Spinal cord (tissue), 10 donors: ENCODE data around the gene GABRE. TPM values are rescaled to one million over a fixed set of nuclear protein-coding genes. Genes with fewer than 3 reads are reported as not detected.

ENCODE experiments used
- DNase-seq, 6 donors: peaks; one replicate each; pipeline versions ENCODE4 v3.0.0 to v3.0.0-alpha.2; 2013 to 2015; ENCODE audit warnings: low spot score in 6 of 6, low read depth in 4 of 6
- H3K27ac ChIP-seq: one replicate; pipeline ENCODE4 v1.5.1; 2013; ENCODE audit warnings: low read depth, low read length, control low read depth
- H3K27me3 ChIP-seq: one replicate; pipeline ENCODE4 v1.6.1; 2013; ENCODE audit warnings: low read length; ENCODE audit not compliant: control insufficient read depth, insufficient read depth
- H3K36me3 ChIP-seq: one replicate; pipeline ENCODE4 v1.6.1; 2013; ENCODE audit warnings: low read length; ENCODE audit not compliant: control insufficient read depth, insufficient read depth
- H3K4me1 ChIP-seq: one replicate; pipeline ENCODE4 v1.6.1; 2013; ENCODE audit warnings: low read length; ENCODE audit not compliant: control insufficient read depth, insufficient read depth
- H3K4me3 ChIP-seq: one replicate; pipeline ENCODE4 v1.5.1; 2013; ENCODE audit warnings: low read depth, low read length, control low read depth
- H3K9me3 ChIP-seq: one replicate; pipeline ENCODE4 v1.6.1; 2013; ENCODE audit warnings: low read length; ENCODE audit not compliant: control insufficient read depth, insufficient read depth
- whole genome bisulfite sequencing: methylation state at CpG from one replicate; pipeline ENCODE4 v1.1.5; 2013; ENCODE audit warnings: missing lambda C conversion rate; ENCODE audit not compliant: insufficient coverage; 5-methylcytosine and 5-hydroxymethylcytosine counted together
- long read RNA-seq, 4 donors: transcript quantifications; one replicate each; lab custom pipeline, GENCODE V29; 2026
- polyA plus RNA-seq, 2 donors: library from polyadenylated mRNA; unstranded; fragments of 120-200 nt; gene quantifications; one replicate each; pipeline ENCODE4 v1.2.1, GENCODE V29; 2013; ENCODE audit not compliant: insufficient read length in 2 of 2
- total RNA-seq, 2 donors: library from RNA; depleted of rRNA in 1 of 2; stranded (reverse); fragments of 120-200 nt in 1 of 2; fragments of >200 nt in 1 of 2; gene quantifications; one replicate each; pipeline versions ENCODE4 v1.2.3 to v1.2.4, GENCODE V29; 2013 to 2014
- donor health status: healthy.

Gene GABRE
- total RNA-seq = 10 to 100 TPM; 17.2 to 23.4 TPM
- 10 to 100 TPM in 1 of 2 donors, 1 to 10 TPM in 1; 10.0 to 12.6 TPM for polyA plus RNA-seq
- long read RNA-seq, donor 1 = 0 reads
- long read RNA-seq, donor 2 = 0 reads
- long read RNA-seq, donor 3 = 0 reads
- long read RNA-seq, donor 4, full-length matches to known transcripts = 3 of 3 reads
- long read RNA-seq, donor 4, partial matches to known transcripts = 0 of 3 reads
- long read RNA-seq, donor 4, other reads (novel, unspliced or antisense) = 0 of 3 reads

DNA sequence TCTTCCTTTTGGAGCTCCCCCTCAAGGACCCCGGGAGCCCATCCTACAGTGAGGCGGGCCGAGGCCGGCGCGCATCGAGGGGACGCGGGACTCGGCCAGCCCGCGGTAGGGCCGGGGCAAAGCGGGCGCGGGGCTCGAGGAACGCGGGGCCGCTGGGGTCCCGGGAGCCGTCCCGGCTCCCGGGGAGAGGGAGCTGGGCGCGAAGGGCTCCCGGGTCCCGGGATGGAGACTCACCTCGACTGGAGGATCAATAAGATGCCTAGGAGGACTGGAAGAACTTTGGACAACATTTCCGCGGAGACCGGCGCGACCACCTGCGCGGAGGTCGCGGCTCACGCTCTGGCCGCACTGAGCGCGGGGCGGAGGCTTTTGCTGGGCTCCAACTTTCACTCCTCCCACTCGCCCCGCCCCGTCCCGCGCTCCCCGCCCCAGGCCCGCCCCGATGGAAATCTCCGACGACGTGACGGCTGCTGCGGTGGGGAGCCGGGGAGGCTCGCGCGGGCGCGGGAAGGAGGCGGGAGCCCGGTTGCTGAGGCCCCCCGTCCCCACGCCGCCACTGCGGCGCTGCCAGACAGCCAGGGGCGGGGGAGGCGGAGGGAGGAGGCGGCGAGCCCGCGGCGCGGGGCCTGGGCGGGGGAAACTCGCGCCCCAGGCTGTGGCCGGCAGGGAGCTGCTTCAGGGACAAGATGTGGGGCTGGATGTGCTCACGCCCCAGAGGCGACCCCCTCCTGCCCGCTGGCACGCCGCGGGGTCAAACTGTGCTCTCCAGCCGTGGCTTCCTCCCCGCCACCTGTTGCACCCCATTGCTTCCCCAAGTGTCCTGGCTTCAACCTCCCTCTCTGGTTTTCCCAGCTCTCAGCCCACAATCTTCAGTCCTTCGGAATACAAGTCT lies at the start of gene GABRE:
TSS of gene GABRE (minus strand) at position 341 of the 892 bp plus-strand sequence. CDS start at position 290, 51 bp downstream.
- DNase-seq = peak in 2 of 6 donors; percentile 10 to 54
- H3K27ac ChIP-seq = no peak within 1 kb of the TSS
- H3K27me3 ChIP-seq = peaks cover 15% of the 10 kb centered on the region
- 24% methylated on average over 78 of the region's 90 CpGs for WGBS
- H3K4me3 ChIP-seq = peak within 1 kb of the TSS; percentile 34
- H3K9me3 ChIP-seq = no peaks in the 10 kb centered on the region
- peaks cover 13% of the 10 kb centered on the region for H3K4me1 ChIP-seq
- H3K36me3 ChIP-seq = no peaks in the 10 kb centered on the region

GRCh38 chrX:152020888-152021287 lies 46.4 kb upstream of the GABRE start:
- H3K4me1 ChIP-seq = no peaks in the 10 kb centered on the region
- no peak for DNase-seq
- H3K9me3 ChIP-seq = no peaks in the 10 kb centered on the region
- WGBS = no CpG with 5 or more reads among the region's 3 CpGs
- no peaks in the 10 kb centered on the region for H3K27me3 ChIP-seq
- H3K27ac ChIP-seq = no peak overlapping the region
- no peaks in the 10 kb centered on the region for H3K36me3 ChIP-seq
- H3K4me3 ChIP-seq = no peak overlapping the region

DNA sequence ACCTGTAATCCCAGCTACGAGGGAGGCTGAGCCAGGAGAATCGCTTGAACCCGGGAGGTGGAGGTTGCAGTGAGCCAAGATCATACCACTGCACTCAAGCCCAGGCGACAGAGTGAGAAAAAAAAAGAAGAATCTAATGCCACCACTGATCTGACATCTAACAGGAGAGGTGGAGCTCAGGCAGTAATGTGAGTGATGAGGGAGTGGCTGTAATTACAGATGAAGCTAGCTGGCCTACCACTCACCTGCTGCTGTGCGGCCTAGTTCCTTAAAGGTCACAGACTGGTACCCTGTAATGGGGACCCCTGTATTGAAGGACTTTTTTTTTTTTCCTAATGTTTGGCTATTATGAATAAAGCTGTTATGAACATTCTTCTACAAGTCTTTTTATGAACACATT lies 25.3 kb upstream of the GABRE start:
- Histone ChIP-seq H3K4me1 (no peaks in the 10 kb centered on the region), H3K9me3 (no peaks in the 10 kb centered on the region), H3K27ac (no peak overlapping the region), H3K36me3 (no peaks in the 10 kb centered on the region), H3K27me3 (no peaks in the 10 kb centered on the region), H3K4me3 (no peak overlapping the region)
- no peak for DNase-seq
- 100% methylated on average over 2 of the region's 5 CpGs for WGBS

- H3K4me3 ChIP-seq = no peak overlapping the region
- no CpG with 5 or more reads among the region's 1 CpG for WGBS
- no peaks in the 10 kb centered on the region for H3K4me1 ChIP-seq
- DNase-seq = no peak
- H3K36me3 ChIP-seq = no peaks in the 10 kb centered on the region
- no peak overlapping the region for H3K27ac ChIP-seq
- H3K27me3 ChIP-seq = no peaks in the 10 kb centered on the region
- no peaks in the 10 kb centered on the region for H3K9me3 ChIP-seq
These were observed 23.1 kb upstream of the GABRE start for GRCh38 chrX:151997539-151997938.

- Histone ChIP-seq H3K4me1 (no peaks in the 10 kb centered on the region), H3K9me3 (no peaks in the 10 kb centered on the region), H3K27ac (no peak overlapping the region), H3K4me3 (no peak overlapping the region), H3K36me3 (no peaks in the 10 kb centered on the region), H3K27me3 (no peaks in the 10 kb centered on the region)
- DNase-seq = no peak
- 60% methylated on average over 2 of the region's 5 CpGs for WGBS
These were observed 21.9 kb upstream of the GABRE start for GRCh38 chrX:151996347-151996746.

DNA sequence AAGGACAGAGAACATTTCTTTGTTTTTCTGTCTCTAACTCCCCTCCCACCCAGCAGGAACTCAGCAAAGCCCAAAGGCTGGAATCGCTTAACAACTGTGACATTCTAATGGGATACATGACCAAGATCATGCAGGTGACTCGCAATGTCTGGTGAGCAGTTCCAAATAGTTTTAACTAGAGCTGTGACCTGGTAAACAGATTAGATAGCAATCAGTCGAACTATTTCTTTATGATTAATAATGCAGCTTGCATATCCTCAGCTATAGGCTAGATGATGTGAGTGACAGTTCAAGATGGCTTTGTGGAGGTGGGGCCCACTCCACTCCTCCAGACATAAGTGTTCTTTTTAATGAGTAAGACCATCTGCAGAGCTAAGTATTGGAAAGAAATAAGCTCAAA lies 20.0 kb upstream of the GABRE start:
- Histone ChIP-seq H3K36me3 (no peaks in the 10 kb centered on the region), H3K9me3 (no peaks in the 10 kb centered on the region), H3K4me1 (no peaks in the 10 kb centered on the region), H3K27ac (no peak overlapping the region), H3K4me3 (no peak overlapping the region), H3K27me3 (no peaks in the 10 kb centered on the region)
- 70% methylated on average over 2 of the region's 3 CpGs for WGBS
- no peak for DNase-seq

DNA sequence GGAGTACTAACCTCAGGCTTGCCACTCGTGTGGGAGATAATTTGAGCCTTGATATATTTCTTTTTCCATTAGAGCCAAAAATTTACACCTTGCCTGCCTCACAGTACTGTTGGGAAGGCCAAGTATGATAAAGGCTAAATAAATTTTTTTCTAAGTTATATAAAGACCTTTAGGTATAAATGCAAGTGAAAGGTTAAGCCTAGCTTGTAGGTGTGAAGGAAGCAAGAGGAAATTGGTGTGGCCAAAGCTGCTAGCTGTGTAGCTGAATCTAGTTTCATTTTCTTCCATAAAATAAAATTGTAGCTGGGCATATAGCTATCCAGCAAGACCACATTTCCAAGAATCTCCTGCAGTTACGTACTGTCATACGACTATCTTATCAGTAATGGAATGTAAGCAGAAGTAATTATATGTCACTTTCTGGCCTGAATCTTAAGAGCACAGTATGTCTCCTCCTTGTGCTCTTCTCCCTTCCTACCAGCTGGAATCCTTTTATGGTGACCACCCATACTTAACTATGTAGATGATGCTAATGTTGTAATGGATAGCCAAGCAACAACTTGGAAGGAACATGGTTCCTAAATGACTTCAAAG lies 14.3 kb upstream of the GABRE start:
- Histone ChIP-seq H3K4me3 (no peak overlapping the region), H3K4me1 (no peaks in the 10 kb centered on the region), H3K9me3 (peaks cover 1% of the 10 kb centered on the region), H3K27me3 (no peaks in the 10 kb centered on the region), H3K27ac (no peak overlapping the region), H3K36me3 (no peaks in the 10 kb centered on the region)
- DNase-seq = no peak
- WGBS = no CpG with 5 or more reads among the region's 3 CpGs

DNA sequence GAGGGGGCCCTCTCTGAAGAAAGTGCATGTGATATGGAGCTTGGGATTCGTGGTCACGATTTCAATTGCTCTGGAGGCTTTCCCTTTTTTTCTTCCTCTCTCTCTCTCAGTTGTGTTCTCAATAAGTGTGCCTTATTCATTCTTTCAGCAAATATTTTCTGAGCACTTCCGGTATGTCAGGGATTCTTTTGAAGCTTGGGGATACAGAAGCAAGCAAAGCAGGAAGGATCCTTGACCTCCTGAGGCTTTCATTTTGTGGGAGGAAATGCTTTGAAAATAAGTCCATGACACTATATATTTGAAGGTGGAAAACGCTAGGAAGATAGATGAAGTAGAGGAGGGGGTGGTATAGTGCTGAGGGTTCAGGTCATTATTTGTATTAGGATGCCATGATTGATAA lies 12.6 kb upstream of the GABRE start:
- peaks cover 1% of the 10 kb centered on the region for H3K9me3 ChIP-seq
- H3K27me3 ChIP-seq = no peaks in the 10 kb centered on the region
- no peaks in the 10 kb centered on the region for H3K4me1 ChIP-seq
- no peak for DNase-seq
- no peak overlapping the region for H3K27ac ChIP-seq
- H3K4me3 ChIP-seq = no peak overlapping the region
- WGBS = 70% methylated on average over 2 of the region's 4 CpGs
- no peaks in the 10 kb centered on the region for H3K36me3 ChIP-seq

- H3K9me3 ChIP-seq = peaks cover 1% of the 10 kb centered on the region
- 72% methylated on average over 3 of the region's 3 CpGs for WGBS
- H3K27ac ChIP-seq = no peak overlapping the region
- H3K27me3 ChIP-seq = no peaks in the 10 kb centered on the region
- no peaks in the 10 kb centered on the region for H3K36me3 ChIP-seq
- no peaks in the 10 kb centered on the region for H3K4me1 ChIP-seq
- no peak overlapping the region for H3K4me3 ChIP-seq
- DNase-seq = no peak
These were observed 11.5 kb upstream of the GABRE start for GRCh38 chrX:151985955-151986354.
